T-helper 2 cell treated with Interferon-gamma antibody and Interleukin-4, amounts not matched to agents 100 ng/mL and 5 ng/mL, for 36 hours (primary cell): ENCODE data around the gene ITPR1. TPM values are rescaled to one million over a fixed set of nuclear protein-coding genes. Genes with fewer than 3 reads are reported as not detected.

Experiments
- intact Hi-C: fragments of 100-400 bp; cut with micrococcal nuclease; formaldehyde crosslinking; loops from one replicate; pipeline ENCODE4 v1.15.1; 2023
- total RNA-seq: library from RNA; stranded (reverse); gene quantifications from 2 replicates; pipeline ENCODE4 v1.2.3, GENCODE V29; 2022

ITPR1 gene
- total RNA-seq, 1 donor from 2014 or later: 40.4 TPM

GRCh38 chr3:4820296-4821121, 327.4 kb downstream of the ITPR1 start:
- intact Hi-C loops: loop anchor here (2.0 kb wide), 1 partner anchor 16 kb away; no protein-coding TSS in a partner anchor

GRCh38 chr3:4821338-4821737, 328.2 kb downstream of the ITPR1 start:
- intact Hi-C loops: loop anchor here (2.0 kb wide), 1 partner anchor 17 kb away; no protein-coding TSS in a partner anchor

GRCh38 chr3:4821975-4822374, 328.8 kb downstream of the ITPR1 start:
- intact Hi-C loops: loop anchor here (1.0 to 2.0 kb wide), 5 partner anchors 9 to 235 kb away; no protein-coding TSS in a partner anchor

- intact Hi-C loops: loop anchor here (1.0 to 2.0 kb wide), 4 partner anchors 9 to 235 kb away; no protein-coding TSS in a partner anchor
Measured at GRCh38 chr3:4822568-4822967, 329.4 kb downstream of the ITPR1 start.

GRCh38 chr3:4823385-4823784, 330.2 kb downstream of the ITPR1 start:
- intact Hi-C loops: loop anchor here (2.0 kb wide), 1 partner anchor 47 kb away; no protein-coding TSS in a partner anchor

GRCh38 chr3:4823986-4824925, 331.1 kb downstream of the ITPR1 start:
- intact Hi-C loops: loop anchor here (2.0 kb wide), 1 partner anchor 47 kb away; no protein-coding TSS in a partner anchor

DNA sequence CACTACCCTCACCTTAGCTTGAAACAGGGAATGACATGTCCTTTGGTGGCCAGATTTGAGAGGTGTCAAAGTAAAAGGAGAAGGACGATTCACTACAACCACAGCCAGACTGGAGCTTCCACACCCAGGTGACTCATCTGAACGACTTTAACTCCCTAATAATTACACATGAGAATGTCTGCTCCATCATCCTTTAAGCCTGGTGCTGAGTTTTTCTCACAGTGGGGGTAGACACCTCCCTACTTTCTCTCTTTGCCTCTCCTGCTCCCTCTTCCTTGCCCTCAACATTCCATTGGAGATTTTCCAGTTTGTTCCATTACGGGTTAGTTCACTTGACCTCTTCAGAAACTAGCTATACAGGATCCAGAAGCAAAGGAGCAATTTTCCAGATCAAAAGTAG, 331.8 kb downstream of the ITPR1 start:
- intact Hi-C loops: no loop called here

- intact Hi-C loops: no loop called here
Measured at GRCh38 chr3:4825436-4826236, 332.5 kb downstream of the ITPR1 start.

- intact Hi-C loops: no loop called here
Measured at GRCh38 chr3:4826237-4827100, 333.3 kb downstream of the ITPR1 start.

DNA sequence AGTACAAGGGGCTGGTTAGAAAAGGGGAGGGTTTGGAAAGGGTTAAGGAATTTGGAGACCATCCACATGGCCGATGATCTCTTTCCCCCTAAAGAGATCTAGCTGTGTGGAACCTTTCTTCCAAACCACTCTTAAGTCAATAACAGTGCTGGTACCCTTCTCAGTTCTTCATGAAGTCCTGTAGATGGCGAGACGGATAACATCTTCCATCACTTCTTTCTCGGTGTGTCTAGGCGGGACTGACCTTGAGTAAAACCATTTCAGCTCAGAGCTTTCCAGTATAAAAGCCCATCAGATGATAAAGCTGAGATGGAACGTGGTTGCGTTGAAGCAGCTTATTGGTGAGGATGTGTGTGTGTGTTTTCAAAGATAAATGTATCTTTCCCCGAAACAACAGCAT, 334.6 kb downstream of the ITPR1 start:
- intact Hi-C loops: no loop called here

DNA sequence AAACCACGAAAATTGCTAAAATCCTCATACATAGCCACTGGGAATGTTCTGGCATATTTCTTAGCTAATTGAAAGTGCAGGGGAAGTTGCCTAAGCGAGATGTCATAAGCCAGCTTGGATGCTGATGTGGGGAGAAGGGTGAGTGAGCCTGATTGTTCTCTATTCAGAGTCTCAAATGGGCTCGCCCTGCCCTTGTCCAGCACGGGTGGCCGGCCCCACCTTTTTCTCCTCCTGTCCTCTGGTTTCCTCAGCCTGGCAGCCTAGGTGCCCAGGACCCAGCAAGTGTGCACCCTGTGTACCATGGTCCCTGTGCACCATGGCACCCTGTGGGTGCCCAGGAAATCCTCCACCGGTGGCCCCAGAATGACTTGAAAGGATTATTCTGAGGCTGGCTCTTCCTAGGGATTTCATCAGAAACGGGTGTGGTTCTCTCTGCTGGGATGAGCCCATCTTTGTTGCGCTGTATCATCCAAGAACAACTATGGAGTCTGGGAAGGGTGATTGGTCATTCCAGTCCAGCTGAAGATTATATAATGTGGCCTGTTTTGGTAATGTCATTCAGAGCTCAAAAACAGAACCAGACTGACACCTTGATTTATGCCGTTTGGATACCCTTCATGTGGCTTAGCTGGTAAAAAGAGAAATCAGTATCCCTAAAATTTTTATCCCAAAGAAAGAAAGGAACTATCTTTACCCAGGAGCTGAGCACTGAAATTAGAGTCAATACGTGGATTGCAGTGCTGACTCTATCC, 335.3 kb downstream of the ITPR1 start:
- intact Hi-C loops: no loop called here

GRCh38 chr3:4829031-4829394, 335.9 kb downstream of the ITPR1 start:
- intact Hi-C loops: no loop called here

DNA sequence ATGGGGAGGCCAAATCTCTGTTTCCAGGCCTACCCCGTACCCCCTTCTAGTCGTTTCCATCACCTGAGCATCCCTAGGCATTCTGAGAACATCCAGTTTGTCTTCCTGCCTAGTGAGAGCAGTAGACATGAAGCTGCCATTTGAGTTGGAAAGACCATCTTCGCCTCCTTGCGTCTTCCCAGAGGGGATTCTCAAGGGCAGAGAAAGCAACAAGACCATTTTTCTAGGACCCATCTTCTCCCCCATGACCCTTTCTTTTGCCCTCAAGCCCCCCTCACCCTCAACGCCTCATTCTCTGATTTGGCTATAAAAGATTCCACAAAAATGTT, 337.4 kb downstream of the ITPR1 start:
- intact Hi-C loops: loop anchor here (2.0 to 10.0 kb wide), 10 partner anchors 26 to 366 kb away; partner anchors contain the start of genes ARL8B and ITPR1

- intact Hi-C loops: loop anchor here (1.0 to 10.0 kb wide), 14 partner anchors 9 to 365 kb away; partner anchors contain the start of genes ARL8B and ITPR1
Measured at GRCh38 chr3:4831580-4831950, 338.4 kb downstream of the ITPR1 start.

- intact Hi-C loops: loop anchor here (5.0 to 10.0 kb wide), 4 partner anchors 96 to 339 kb away; partner anchors contain the start of genes ARL8B and ITPR1
Measured at GRCh38 chr3:4833471-4833870, 340.3 kb downstream of the ITPR1 start.

DNA sequence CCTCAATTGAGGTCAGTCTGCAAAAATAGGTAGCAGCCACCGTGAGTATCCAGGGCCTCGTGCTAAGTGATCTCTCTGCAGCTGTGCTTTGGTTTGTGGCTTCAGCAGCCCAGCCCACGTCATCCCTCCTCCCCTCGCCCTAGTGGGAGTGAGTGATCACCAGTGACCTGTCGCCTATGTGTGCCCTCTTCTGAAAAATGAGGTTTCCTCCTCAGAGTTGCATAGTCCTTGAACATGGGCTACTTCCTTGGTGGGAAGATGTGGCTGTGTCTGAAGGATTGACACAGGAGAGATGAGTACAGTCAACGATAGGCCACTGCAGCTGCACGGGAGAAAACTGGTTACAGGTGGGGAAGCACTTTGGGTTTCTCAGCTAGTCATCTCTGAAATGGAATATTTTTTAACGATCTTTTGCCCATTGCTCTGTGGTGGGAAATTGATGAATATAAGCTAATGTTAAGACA, 341.3 kb downstream of the ITPR1 start:
- intact Hi-C loops: loop anchor here (5.0 to 10.0 kb wide), 4 partner anchors 97 to 340 kb away; partner anchors contain the start of genes ARL8B and ITPR1

DNA sequence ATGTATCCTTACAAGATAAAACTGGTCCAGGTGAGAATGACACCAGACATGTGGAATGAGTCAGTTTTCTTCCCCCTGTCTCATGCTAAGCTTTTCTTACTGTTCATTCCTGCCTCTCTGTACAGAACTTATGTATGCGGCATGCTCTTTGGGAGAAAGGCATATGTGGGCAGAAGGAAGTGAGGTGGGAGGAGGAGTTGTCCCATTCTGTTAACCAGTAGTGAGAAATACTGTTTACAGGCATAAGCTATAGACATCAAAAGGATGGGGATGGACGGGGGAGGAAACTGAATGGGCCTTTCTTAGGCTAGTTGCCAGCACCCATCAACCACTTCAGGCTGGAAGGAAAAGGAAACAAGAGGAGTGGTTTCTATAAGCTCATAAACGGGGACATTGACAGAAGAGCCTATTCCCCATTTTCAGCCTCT, 342.5 kb downstream of the ITPR1 start:
- intact Hi-C loops: loop anchor here (10.0 kb wide), 2 partner anchors 289 to 341 kb away; partner anchors contain the start of genes ARL8B and ITPR1

DNA sequence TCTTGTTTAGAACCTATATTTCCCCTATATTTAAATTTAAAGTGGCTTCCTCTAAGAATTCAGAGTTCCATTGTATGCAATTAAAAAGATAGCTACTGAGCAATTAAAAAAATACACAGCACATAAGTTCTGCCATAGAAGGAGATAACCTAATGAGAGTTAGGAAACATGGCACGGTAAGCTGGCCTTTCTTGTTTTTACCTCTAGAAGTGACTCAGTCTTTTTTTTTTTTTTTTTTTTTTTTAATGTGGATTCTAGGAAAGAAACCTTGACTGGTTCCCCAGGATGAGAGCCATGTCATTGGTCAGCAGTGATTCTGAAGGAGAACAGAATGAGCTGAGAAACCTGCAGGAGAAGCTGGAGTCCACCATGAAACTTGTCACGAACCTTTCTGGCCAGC, 343.4 kb downstream of the ITPR1 start:
- intact Hi-C loops: loop anchor here (10.0 kb wide), 2 partner anchors 288 to 342 kb away; partner anchors contain the start of genes ARL8B and ITPR1
